ENCODE results near the gene CCDC9B. TPM values are rescaled to one million over a fixed set of nuclear protein-coding genes. Genes with fewer than 3 reads are reported as not detected.

The CCDC9B gene
- total RNA-seq, 1 experiment from 2014 or later, result 1.2 TPM

GRCh38 chr15:40358471-40359353 is 18.0 kb upstream of the CCDC9B start:
- Histone ChIP-seq H3K9me3 (ENCODE audit: low read length) (no peaks in the 10 kb centered on the region), H3K27me3 (ENCODE audit: low read length) (no peaks in the 10 kb centered on the region), H3K36me3 (ENCODE audit: insufficient read depth, low read length) (no peaks in the 10 kb centered on the region), H3K9me2 (replicated peaks; ENCODE audit: insufficient read depth, low read length) (no peaks in the 10 kb centered on the region), H3K4me3 (ENCODE audit: low read length) (peak overlapping the region; percentile 72), H3K9ac (ENCODE audit: low read length) (peak overlapping the region; percentile 57), H3K4me1 (ENCODE audit: low read length) (peaks cover 15% of the 10 kb centered on the region), H4K20me1 (ENCODE audit: insufficient read depth, low read depth, low read length) (no peaks in the 10 kb centered on the region; the same call in 1 of the 2 replicates), H2AFZ (ENCODE audit: low read length) (no peak overlapping the region), H3K79me2 (ENCODE audit: low read length) (no peaks in the 10 kb centered on the region), H3K27ac (ENCODE audit: low read length) (no peak overlapping the region), H3K4me2 (ENCODE audit: low read depth, low read length, poor library complexity, severe bottlenecking) (peak overlapping the region; percentile 79)
- DNase-seq, result peak; percentile 78

GRCh38 chr15:40357723-40358470 is 17.2 kb upstream of the CCDC9B start, which contains the start of gene DISP2:
Gene DISP2 (plus strand): TSS chr15:40358219. CDS start chr15:40358322, 103 bp downstream.
- Histone ChIP-seq H3K4me2 (ENCODE audit: low read depth, low read length, poor library complexity, severe bottlenecking) (peak within 1 kb of the TSS; percentile 79), H3K4me1 (ENCODE audit: low read length) (peaks cover 15% of the 10 kb centered on the region), H3K4me3 (ENCODE audit: low read length) (peak within 1 kb of the TSS; percentile 72), H4K20me1 (ENCODE audit: insufficient read depth, low read depth, low read length) (no peaks in the 10 kb centered on the region; the same call in 1 of the 2 replicates), H3K9me3 (ENCODE audit: low read length) (no peaks in the 10 kb centered on the region), H3K36me3 (ENCODE audit: insufficient read depth, low read length) (no peaks in the 10 kb centered on the region), H3K9ac (ENCODE audit: low read length) (peak within 1 kb of the TSS; percentile 63), H3K27me3 (ENCODE audit: low read length) (no peaks in the 10 kb centered on the region), H2AFZ (ENCODE audit: low read length) (peak within 1 kb of the TSS; percentile 72), H3K27ac (ENCODE audit: low read length) (no peak within 1 kb of the TSS), H3K79me2 (ENCODE audit: low read length) (no peaks in the 10 kb centered on the region), H3K9me2 (replicated peaks; ENCODE audit: insufficient read depth, low read length) (no peaks in the 10 kb centered on the region)
- peak; percentile 95 for DNase-seq

DNA sequence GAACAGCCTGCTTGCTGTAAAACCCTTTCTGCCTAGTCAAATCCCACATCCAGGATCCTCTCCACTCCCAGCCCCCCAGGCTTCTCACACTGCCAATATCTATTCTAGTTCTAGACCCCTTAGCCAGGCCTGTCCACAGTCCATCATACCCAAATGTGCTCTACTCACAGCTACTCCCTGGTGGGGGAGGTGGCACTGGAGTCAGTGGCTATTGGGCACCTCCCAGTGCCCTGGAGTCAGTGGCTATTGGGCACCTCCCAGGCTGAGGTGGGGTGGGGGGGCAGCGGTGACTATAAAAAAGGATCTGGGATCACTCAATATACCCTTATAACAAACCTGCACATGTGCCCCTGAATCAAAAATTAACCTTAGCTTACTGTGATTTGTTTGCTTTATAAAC is 16.5 kb upstream of the CCDC9B start:
- Histone ChIP-seq H3K4me3 (ENCODE audit: low read length) (peak overlapping the region; percentile 72), H3K79me2 (ENCODE audit: low read length) (no peaks in the 10 kb centered on the region), H3K9me2 (replicated peaks; ENCODE audit: insufficient read depth, low read length) (no peaks in the 10 kb centered on the region), H3K9me3 (ENCODE audit: low read length) (no peaks in the 10 kb centered on the region), H4K20me1 (ENCODE audit: insufficient read depth, low read depth, low read length) (no peaks in the 10 kb centered on the region; the same call in 1 of the 2 replicates), H3K27ac (ENCODE audit: low read length) (no peak overlapping the region), H3K36me3 (ENCODE audit: insufficient read depth, low read length) (no peaks in the 10 kb centered on the region), H3K9ac (ENCODE audit: low read length) (no peak overlapping the region), H3K4me1 (ENCODE audit: low read length) (peaks cover 15% of the 10 kb centered on the region), H2AFZ (ENCODE audit: low read length) (no peak overlapping the region), H3K27me3 (ENCODE audit: low read length) (no peaks in the 10 kb centered on the region), H3K4me2 (ENCODE audit: low read depth, low read length, poor library complexity, severe bottlenecking) (peak overlapping the region; percentile 79)
- no peak for DNase-seq

- H3K79me2 ChIP-seq (ENCODE audit: low read length), result no peaks in the 10 kb centered on the region
- peaks cover 15% of the 10 kb centered on the region for H3K4me1 ChIP-seq (ENCODE audit: low read length)
- H3K27me3 ChIP-seq (ENCODE audit: low read length), result no peaks in the 10 kb centered on the region
- H4K20me1 ChIP-seq (ENCODE audit: insufficient read depth, low read depth, low read length), result no peaks in the 10 kb centered on the region
- no peaks in the 10 kb centered on the region for H3K9me2 ChIP-seq (replicated peaks; ENCODE audit: insufficient read depth, low read length)
- no peaks in the 10 kb centered on the region for H3K36me3 ChIP-seq (ENCODE audit: insufficient read depth, low read length)
- no peak overlapping the region for H3K9ac ChIP-seq (ENCODE audit: low read length)
- H3K4me2 ChIP-seq (ENCODE audit: low read depth, low read length, poor library complexity, severe bottlenecking), result no peak overlapping the region
- H3K4me3 ChIP-seq (ENCODE audit: low read length), result no peak overlapping the region
- no peak for DNase-seq
- H3K27ac ChIP-seq (ENCODE audit: low read length), result no peak overlapping the region
- H3K9me3 ChIP-seq (ENCODE audit: low read length), result no peaks in the 10 kb centered on the region
- no peak overlapping the region for H2AFZ ChIP-seq (ENCODE audit: low read length)
Observed at GRCh38 chr15:40355976-40356585, 15.3 kb upstream of the CCDC9B start.

- no peaks in the 10 kb centered on the region for H3K9me3 ChIP-seq (ENCODE audit: low read length)
- DNase-seq, result peak; percentile 56
- no peak overlapping the region for H3K27ac ChIP-seq (ENCODE audit: low read length)
- H3K4me3 ChIP-seq (ENCODE audit: low read length), result no peak overlapping the region
- H2AFZ ChIP-seq (ENCODE audit: low read length), result no peak overlapping the region
- H3K9ac ChIP-seq (ENCODE audit: low read length), result no peak overlapping the region
- no peak overlapping the region for H3K4me2 ChIP-seq (ENCODE audit: low read depth, low read length, poor library complexity, severe bottlenecking)
- H3K4me1 ChIP-seq (ENCODE audit: low read length), result peaks cover 15% of the 10 kb centered on the region
- H3K27me3 ChIP-seq (ENCODE audit: low read length), result no peaks in the 10 kb centered on the region
- no peaks in the 10 kb centered on the region for H3K9me2 ChIP-seq (replicated peaks; ENCODE audit: insufficient read depth, low read length)
- H3K36me3 ChIP-seq (ENCODE audit: insufficient read depth, low read length), result no peaks in the 10 kb centered on the region
- no peaks in the 10 kb centered on the region for H4K20me1 ChIP-seq (ENCODE audit: insufficient read depth, low read depth, low read length)
- no peaks in the 10 kb centered on the region for H3K79me2 ChIP-seq (ENCODE audit: low read length)
Observed at GRCh38 chr15:40354408-40355171, 13.9 kb upstream of the CCDC9B start.

DNA sequence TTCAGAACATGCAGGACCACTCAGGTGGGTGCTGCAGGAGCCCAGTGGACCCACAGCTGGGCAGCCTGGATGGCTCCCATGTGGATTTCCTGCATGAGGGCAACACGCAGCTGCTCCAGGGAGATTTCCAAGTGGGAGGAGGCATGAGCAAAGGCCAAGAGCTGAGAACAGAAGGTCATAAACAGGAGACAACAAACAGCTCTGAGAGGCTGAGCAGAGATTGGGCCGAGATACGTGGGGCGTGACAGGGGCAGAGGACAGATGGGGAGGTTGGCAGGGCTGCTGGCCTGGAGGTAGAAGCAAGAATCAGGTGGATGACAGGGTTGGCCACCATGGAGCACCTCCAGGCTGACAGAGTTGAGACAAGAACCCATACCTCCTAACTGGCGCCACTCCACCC is 13.0 kb upstream of the CCDC9B start:
- no peak for DNase-seq
- Histone ChIP-seq H2AFZ (ENCODE audit: low read length) (no peak overlapping the region), H3K27me3 (ENCODE audit: low read length) (no peaks in the 10 kb centered on the region), H3K9me3 (ENCODE audit: low read length) (no peaks in the 10 kb centered on the region), H3K36me3 (ENCODE audit: insufficient read depth, low read length) (no peaks in the 10 kb centered on the region), H3K4me2 (ENCODE audit: low read depth, low read length, poor library complexity, severe bottlenecking) (no peak overlapping the region), H4K20me1 (ENCODE audit: insufficient read depth, low read depth, low read length) (no peaks in the 10 kb centered on the region), H3K9ac (ENCODE audit: low read length) (no peak overlapping the region), H3K9me2 (replicated peaks; ENCODE audit: insufficient read depth, low read length) (no peaks in the 10 kb centered on the region), H3K79me2 (ENCODE audit: low read length) (no peaks in the 10 kb centered on the region), H3K4me1 (ENCODE audit: low read length) (peaks cover 10% of the 10 kb centered on the region), H3K27ac (ENCODE audit: low read length) (no peak overlapping the region), H3K4me3 (ENCODE audit: low read length) (no peak overlapping the region)

DNA sequence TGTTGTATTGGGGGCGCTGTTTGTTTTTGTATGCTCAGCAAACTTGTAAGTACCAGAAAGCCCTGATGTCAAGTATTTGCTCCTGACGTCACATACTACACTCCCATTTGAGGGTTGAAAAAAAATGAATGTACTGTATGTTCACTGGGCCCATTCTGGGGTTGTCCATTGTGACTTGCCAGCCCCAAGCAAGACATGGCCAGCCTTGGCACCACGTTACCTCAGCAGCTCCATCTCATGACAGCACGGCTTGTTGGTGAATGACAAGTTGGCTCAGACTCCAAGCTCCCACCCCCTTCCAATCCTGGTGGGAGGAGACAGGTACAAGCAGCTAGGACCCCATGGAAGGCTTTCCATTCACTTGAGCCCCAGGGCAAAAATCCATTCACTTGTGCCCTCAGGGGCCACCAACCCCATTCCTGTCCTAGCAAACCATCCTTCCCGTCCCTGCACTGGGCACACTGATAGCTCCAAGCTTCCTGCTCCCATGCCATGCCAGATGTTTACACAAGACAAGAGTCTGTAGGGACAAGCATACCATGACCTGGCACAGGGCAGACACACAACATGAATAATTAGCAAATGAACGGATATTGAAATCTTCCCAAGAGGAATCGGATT is 11.7 kb upstream of the CCDC9B start:
- no peaks in the 10 kb centered on the region for H3K9me3 ChIP-seq (ENCODE audit: low read length)
- H3K79me2 ChIP-seq (ENCODE audit: low read length), result no peaks in the 10 kb centered on the region
- no peaks in the 10 kb centered on the region for H3K9me2 ChIP-seq (replicated peaks; ENCODE audit: insufficient read depth, low read length)
- H3K4me1 ChIP-seq (ENCODE audit: low read length), result peaks cover under 1% of the 10 kb centered on the region
- no peaks in the 10 kb centered on the region for H3K36me3 ChIP-seq (ENCODE audit: insufficient read depth, low read length)
- no peak overlapping the region for H3K27ac ChIP-seq (ENCODE audit: low read length)
- no peak overlapping the region for H3K4me2 ChIP-seq (ENCODE audit: low read depth, low read length, poor library complexity, severe bottlenecking)
- no peak overlapping the region for H3K4me3 ChIP-seq (ENCODE audit: low read length)
- no peak for DNase-seq
- no peaks in the 10 kb centered on the region for H4K20me1 ChIP-seq (ENCODE audit: insufficient read depth, low read depth, low read length)
- no peak overlapping the region for H2AFZ ChIP-seq (ENCODE audit: low read length)
- no peak overlapping the region for H3K9ac ChIP-seq (ENCODE audit: low read length)
- H3K27me3 ChIP-seq (ENCODE audit: low read length), result no peaks in the 10 kb centered on the region

Measured in Karpas-422 (cell line).